HG02678 (cell line): ENCODE results near the gene MYF5.
"Not testable (repeated sequence)": the region's sequence is repeated elsewhere in the genome, so short reads cannot be mapped to it uniquely, and the experiment has no call there.

Experiments
- ATAC-seq: cut with Tn5 transposase; IDR thresholded peaks from one replicate; pipeline ENCODE4 v1.9.1; 2021; ENCODE audit warnings: mild to moderate bottlenecking, moderate library complexity; ENCODE audit not compliant: unreplicated experiment

Gene MYF5

GRCh38 chr12:80716696-80717469, at the start of gene MYF5:
Gene MYF5, plus strand, starts transcription at chr12:80716912. Its CDS starts 152 bp downstream, at chr12:80717064.
- no peak for ATAC-seq

DNA sequence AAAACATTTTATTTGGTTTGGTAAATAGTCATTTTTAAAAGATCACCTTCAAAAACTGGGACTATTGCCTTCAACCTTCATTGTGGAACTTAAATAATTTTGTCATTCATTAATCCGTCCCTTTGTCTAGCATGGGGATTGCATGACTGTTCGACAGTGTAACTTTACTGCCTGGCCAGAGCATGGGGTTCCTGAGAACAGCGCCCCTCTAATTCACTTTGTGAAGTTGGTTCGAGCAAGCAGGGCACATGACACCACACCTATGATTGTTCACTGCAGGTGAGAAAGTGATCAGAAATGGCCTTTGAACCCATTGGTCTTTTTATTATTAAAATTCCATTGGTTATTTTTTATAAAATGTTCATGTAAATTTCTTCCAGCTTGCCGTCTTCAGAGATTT, 46.5 kb upstream of the MYF5 start:
- no peak for ATAC-seq

- not testable (repeated sequence) for ATAC-seq
These were observed 40.6 kb upstream of the MYF5 start for GRCh38 chr12:80676042-80676636.

- ATAC-seq: no peak
These were observed 39.9 kb upstream of the MYF5 start for GRCh38 chr12:80676856-80677255.

GRCh38 chr12:80677994-80678393, 38.7 kb upstream of the MYF5 start:
- no peak for ATAC-seq

GRCh38 chr12:80679346-80680131, 37.2 kb upstream of the MYF5 start:
- no peak for ATAC-seq

DNA sequence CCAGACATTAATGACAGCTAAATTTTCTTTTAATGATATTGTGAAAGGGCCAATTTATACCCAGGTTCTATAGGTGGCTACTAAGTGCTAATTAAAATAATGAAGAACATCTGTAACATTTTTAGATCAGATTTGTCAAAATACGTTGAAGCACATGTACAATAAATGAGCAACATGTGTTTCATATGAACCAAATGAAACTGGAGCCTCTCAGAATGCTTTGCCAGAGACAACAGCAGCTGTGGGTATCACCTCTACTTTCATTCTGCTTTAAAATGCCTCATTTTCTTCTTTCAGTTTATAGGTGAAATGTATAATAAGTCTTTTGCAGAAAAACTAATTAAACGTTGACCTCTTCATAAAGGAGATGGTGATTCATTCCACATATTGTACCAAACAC, 35.4 kb upstream of the MYF5 start:
- ATAC-seq: no peak

DNA sequence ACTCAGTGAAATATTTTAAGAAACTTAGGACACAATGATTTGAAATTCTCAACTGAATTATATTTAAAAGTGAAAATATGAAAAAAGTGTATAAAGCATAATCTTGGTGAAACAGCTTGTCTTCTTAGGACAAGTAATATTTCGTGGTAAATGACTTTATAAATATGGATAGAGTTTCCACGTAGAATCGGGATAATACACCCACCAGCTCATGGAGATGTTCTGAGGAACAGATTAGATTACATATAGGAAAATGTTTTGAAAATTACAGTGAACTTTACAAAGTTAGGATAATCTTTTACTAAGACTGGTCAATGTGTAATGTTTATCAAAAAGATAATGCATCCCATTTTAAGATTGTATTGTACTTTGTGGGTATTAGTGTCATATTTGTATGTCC, 34.9 kb upstream of the MYF5 start:
- ATAC-seq: no peak

GRCh38 chr12:80684077-80684495, 32.6 kb upstream of the MYF5 start:
- ATAC-seq: no peak

- no peak for ATAC-seq
These were observed 26.6 kb upstream of the MYF5 start for GRCh38 chr12:80690090-80690489.

DNA sequence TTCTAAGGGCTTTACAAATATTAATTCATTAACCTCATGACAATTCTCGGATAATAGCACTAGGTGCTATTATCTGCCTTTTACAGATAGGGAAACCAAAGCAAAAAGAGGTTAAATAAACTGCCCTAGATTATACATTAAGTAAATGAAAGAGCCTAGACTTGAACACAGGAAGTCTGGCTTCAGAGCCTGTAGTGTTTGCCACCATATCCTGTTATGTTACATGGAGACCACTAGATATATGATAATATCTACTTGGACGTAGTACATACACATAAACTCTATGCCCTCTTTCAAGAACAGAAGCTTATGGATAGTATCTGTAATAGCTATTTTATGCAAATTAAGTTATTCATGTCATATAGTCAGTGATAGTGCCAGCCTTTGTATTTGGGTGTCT, 26.2 kb upstream of the MYF5 start:
- ATAC-seq: no peak

DNA sequence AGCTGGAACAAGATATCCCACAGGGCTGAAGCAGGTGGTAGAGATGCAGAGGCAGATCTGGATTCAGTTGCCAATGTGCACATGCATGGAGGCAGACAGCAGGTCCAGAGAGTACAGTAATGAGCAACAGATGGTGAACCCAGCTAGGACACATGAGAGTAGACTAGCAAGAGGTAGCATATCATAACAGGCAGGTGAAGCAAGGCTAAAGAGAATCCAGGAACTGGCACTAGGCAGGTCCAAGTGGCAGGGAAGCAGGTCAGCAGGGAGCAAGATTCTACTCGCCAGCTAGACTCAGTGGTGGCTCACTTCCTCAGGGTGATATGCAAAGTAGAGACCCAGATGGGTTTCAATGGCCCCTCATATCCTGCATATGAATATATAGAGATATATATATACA, 24.6 kb upstream of the MYF5 start:
- ATAC-seq: no peak

- ATAC-seq: no peak
These were observed 19.3 kb upstream of the MYF5 start for GRCh38 chr12:80697270-80697887.

- no peak for ATAC-seq
These were observed 18.5 kb upstream of the MYF5 start for GRCh38 chr12:80698256-80698655.

- ATAC-seq: no peak
These were observed 17.7 kb upstream of the MYF5 start for GRCh38 chr12:80698847-80699542.

DNA sequence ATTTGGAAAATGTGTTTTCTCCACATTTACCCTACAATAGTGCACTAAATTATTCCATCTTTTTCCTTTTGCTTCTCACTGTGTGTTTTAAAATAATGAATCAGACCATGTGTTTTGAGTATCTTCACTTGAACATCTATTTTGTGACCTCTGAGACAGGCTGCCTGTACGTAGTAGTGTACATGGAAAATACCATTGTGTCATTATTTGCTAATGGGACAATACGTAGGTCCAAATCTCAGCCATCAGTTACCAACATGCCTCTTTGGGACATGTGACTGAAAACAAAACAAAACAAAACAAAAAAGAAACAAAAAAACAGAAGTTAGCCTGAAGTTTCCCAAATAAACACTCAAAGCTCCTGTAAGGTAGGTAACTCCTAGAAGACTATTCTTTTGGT, 16.4 kb upstream of the MYF5 start:
- no peak for ATAC-seq

DNA sequence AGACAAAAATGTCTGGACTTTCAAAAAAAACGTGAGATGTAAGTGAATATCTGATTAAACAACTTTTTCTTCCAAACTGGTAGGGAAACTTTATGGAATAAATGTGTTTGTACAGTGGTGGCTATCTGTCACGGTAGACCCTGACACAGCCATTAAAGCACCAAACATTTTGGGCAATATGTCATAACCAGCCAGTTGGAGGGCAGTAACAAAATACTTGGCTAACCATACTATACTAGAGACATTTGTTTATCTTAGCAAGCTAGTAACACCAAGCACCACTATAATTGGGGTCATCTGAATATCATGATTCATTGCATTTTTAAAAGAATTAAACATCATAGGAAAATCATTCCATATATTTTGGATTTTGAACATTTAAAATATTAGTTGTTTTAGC, 15.3 kb upstream of the MYF5 start:
- ATAC-seq: no peak

- peak; percentile 82 for ATAC-seq
These were observed 13.6 kb upstream of the MYF5 start for GRCh38 chr12:80702889-80703805.

DNA sequence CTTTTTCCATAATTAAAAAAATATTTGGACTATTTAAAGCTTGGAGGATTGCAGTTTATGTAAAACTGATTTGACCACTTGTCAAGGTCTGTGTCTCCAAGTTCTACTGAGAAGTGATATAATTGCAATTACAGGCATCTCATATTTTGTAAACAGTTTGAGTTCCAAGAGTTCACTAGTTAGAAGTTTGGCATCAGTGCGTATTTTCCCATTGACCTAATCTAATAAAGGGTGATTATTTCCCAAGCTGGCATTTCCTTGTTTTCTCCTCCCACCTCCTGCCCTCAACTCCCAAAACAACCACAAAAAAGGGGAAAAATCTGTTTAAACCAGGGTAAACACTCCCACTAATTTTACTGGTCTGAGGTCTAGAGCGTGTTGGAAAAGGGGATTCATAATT, 12.3 kb upstream of the MYF5 start:
- no peak for ATAC-seq
